Stimulated activated CD4-positive, alpha-beta T cell treated with anti-CD3 and anti-CD28 coated beads, Interleukin-4, amount 100 ng/mL, for 24 hours (primary cell): Measurements from ENCODE around the gene VIM.

Experiments
- DNase-seq: peaks from one replicate; pipeline ENCODE4 v3.0.0-alpha.2; 2020

Gene VIM

GRCh38 chr10:17210361-17210760 lies 17.7 kb upstream of the VIM start:
- no peak for DNase-seq

GRCh38 chr10:17212802-17213221 lies 15.2 kb upstream of the VIM start:
- no peak for DNase-seq

- no peak for DNase-seq
These were observed 14.2 kb upstream of the VIM start for GRCh38 chr10:17213646-17214349.

- no peak for DNase-seq
These were observed 13.5 kb upstream of the VIM start for GRCh38 chr10:17214526-17214925.

GRCh38 chr10:17214971-17215781 lies 12.9 kb upstream of the VIM start:
- no peak for DNase-seq

GRCh38 chr10:17215782-17216122 lies 12.3 kb upstream of the VIM start:
- DNase-seq, result no peak

- DNase-seq, result peak; percentile 38
These were observed 11.7 kb upstream of the VIM start for GRCh38 chr10:17216217-17216900.

- no peak for DNase-seq
These were observed 11.1 kb upstream of the VIM start for GRCh38 chr10:17216901-17217395.

GRCh38 chr10:17217631-17218232 lies 10.3 kb upstream of the VIM start:
- DNase-seq, result no peak

- no peak for DNase-seq
These were observed 9.0 kb upstream of the VIM start for GRCh38 chr10:17219024-17219423.

GRCh38 chr10:17220652-17221100 lies 7.4 kb upstream of the VIM start:
- DNase-seq, result no peak

- DNase-seq, result no peak
These were observed 5.7 kb upstream of the VIM start for GRCh38 chr10:17222329-17222728.

GRCh38 chr10:17225808-17226207 lies 2.2 kb upstream of the VIM start:
- DNase-seq, result no peak

- DNase-seq, result no peak
These were observed 1.1 kb upstream of the VIM start for GRCh38 chr10:17226891-17227303.

- DNase-seq, result peak; percentile 26
These were observed 512 bp upstream of the VIM start for GRCh38 chr10:17227367-17228090.

- DNase-seq, result peak; percentile 62
These were observed 1.1 kb downstream of the VIM start for GRCh38 chr10:17229016-17229716.

- no peak for DNase-seq
These were observed 1.6 kb downstream of the VIM start for GRCh38 chr10:17229717-17229966.

- DNase-seq, result peak; percentile 89
These were observed 2.1 kb downstream of the VIM start for GRCh38 chr10:17229967-17230682.

GRCh38 chr10:17231788-17232187 lies 3.7 kb downstream of the VIM start:
- no peak for DNase-seq

- DNase-seq, result no peak
These were observed 4.4 kb downstream of the VIM start for GRCh38 chr10:17232276-17232960.
